Activated CD8-positive, alpha-beta memory T cell treated with anti-CD3 and anti-CD28 coated beads for 36 hours (primary cell): ENCODE measurements around the gene HS6ST1. TPM values are rescaled to one million over a fixed set of nuclear protein-coding genes. Genes with fewer than 3 reads are reported as not detected.

Experiments used
- CTCF ChIA-PET: fragments of 350-600 bp; sonication (Branson Sonifier 250); formaldehyde crosslinking; loops from one replicate; lab custom pipeline; 2021; ENCODE audit warnings: antibody characterized with exemption; lab: Charles Lee
- POLR2A ChIA-PET: fragments of 350-600 bp; sonication (Branson Sonifier 250); formaldehyde crosslinking; loops from one replicate; lab custom pipeline; 2021; ENCODE audit warnings: antibody characterized with exemption; lab: Charles Lee
- total RNA-seq, 2 experiments: library from RNA; stranded (reverse); gene quantifications; one replicate each; pipeline ENCODE4 v1.2.3, GENCODE V29; 2021

The HS6ST1 gene
- total RNA-seq, 2 experiments from 2014 or later, result 16.0 to 18.1 TPM

DNA sequence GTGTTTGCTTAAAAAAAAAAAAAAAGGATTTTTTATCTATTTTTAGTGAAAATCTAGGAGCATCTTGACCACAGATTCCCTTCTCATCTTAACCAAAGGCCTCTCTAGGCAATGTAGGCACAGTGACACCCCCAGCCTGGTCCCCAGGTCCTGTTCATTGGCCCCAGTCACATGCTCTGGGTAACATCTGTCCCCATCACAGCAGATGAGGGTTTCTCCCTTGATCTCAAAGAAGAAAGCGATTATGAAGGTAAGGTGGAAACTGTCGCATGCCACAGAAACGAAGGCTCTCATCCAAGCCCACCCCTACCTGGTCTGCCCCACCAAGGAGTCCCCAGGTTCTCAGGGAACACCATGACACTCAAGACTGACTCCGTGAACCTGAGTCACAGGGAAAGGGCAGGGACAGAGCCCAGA, 4.7 kb downstream of the HS6ST1 start:
- ChIA-PET CTCF (no interaction called here), POLR2A (no interaction called here)

DNA sequence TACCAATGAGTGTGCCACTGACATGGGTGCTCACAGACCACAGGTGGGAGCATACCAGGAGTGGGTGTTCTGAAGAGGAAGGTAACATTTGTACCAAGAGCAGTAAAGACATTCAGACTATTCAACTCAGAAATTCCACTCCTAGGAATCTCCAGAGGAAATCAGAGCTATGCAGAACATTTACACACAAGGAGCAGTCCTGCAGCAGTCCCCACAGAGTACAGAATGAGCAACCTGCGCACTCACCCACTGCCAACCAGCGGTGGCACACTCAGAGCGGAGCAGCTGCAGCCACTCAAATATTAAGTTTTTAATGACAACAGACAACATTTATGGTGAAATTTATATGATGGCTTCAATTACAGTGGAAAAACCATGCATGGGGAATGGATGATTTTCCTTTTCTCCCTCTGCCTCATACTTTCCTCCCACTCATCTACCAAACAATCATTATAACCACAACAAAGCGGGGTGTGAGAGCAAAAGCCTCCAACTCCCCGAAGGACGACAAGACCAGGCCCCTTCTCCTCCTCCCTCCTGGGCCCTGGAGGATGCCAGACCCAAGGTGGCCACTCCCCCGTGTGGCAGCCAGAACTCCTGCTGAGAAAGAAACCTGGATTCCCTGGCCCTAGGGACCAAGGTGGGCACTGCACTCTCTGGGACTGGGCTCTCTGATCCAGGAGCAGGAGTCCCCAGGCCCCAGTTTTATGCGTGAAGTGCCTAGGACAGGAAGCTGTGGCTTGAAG, 5.4 kb downstream of the HS6ST1 start:
- POLR2A ChIA-PET, result interaction anchor here (0.5 kb wide), 1 partner anchor 120 kb away, joined by 5 read pairs; no protein-coding TSS in a partner anchor
- CTCF ChIA-PET, result no interaction called here

DNA sequence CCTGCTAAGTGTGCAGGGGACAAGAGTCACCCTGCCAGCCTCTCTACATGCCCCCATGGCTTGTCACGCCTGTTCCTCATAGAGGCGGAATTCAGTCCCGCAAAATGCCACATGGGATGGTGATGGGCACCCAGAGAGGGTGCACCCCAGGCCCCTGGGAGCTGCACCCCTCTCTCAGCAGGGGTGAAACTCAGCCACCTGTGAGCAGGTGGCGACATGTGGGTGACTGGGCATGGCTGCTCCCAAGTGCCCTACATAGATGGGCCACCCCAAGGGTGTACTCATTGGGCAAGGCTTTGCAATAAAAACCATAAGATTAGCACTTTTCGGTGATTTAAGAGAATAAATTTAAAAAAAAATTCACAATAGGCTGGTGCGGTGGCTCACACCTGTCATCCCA, 6.3 kb downstream of the HS6ST1 start:
- ChIA-PET POLR2A (no interaction called here), CTCF (no interaction called here)

DNA sequence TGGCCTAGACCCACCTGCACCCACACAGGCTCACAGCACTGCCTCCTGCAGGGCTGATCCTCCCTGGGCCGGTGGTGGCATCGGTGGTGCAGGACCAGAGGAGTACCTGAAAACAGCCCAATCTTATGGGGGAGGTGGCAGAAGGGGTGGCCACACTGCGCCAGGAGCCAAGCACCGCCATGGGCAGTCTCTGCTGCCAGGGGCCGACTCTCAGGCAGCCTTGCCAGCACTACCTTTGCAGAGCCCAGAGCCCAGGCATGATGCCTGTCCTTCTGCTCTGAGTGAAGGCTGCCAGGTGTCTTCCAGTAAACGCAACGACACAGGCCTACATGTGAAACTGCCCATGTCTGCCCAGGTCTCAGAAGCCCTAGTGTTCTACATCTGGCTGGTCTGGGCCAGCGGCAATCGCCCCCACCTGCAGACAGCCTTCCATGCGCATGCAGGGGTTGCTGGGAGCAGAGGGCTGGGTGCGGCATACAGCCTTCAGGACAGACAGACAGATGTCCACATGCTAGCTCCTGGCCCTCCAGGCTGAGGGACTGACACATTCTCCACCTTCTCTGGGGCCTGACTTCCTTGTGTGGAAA, 6.8 kb downstream of the HS6ST1 start:
- ChIA-PET CTCF (no interaction called here), POLR2A (no interaction called here)

DNA sequence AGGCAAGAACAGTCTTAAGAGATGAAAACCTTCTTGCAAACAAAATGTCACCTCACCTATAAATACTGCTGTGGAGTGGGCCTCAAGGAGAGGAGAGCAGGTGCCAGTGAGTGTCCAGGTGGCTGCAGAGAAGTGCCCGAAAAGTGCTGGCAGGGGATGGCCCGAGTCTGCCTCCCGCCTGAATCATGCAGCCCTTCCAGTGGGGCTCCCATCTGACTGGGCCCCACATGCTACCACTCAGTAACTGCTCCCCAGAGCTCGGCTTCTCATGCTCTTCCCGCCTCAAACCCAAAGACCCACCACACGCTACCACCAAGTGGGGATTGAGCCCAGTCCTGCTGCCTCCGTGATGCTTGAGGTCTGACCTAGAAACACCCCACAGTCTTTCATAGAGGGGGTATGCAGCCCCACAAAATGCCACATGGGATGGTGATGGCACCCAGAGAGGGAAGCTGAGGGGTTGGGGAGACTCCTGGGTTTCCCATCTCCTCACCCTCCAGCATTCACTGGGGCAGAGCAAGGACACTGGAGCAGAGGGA, 7.4 kb downstream of the HS6ST1 start:
- ChIA-PET POLR2A (no interaction called here), CTCF (no interaction called here)

DNA sequence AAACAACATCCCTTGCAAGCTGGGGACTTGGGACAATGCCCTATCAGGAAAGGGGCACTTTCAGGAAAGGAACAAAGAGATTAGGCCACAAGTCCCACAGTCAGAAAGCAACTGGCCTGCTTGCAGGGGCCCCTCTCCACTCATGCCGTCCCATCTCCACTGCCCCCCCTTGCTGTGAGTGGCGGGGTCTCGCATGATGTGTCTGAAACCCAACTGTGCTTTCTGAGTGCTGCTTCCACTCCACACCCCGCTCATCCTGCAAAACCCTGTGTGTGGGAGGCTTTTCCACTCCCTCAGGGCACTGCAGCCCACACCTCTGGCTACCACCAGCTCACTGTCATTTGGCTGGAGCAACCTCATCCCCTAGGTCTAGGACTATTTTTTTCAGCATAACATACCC, 7.9 kb downstream of the HS6ST1 start:
- CTCF ChIA-PET, result no interaction called here
- POLR2A ChIA-PET, result no interaction called here

DNA sequence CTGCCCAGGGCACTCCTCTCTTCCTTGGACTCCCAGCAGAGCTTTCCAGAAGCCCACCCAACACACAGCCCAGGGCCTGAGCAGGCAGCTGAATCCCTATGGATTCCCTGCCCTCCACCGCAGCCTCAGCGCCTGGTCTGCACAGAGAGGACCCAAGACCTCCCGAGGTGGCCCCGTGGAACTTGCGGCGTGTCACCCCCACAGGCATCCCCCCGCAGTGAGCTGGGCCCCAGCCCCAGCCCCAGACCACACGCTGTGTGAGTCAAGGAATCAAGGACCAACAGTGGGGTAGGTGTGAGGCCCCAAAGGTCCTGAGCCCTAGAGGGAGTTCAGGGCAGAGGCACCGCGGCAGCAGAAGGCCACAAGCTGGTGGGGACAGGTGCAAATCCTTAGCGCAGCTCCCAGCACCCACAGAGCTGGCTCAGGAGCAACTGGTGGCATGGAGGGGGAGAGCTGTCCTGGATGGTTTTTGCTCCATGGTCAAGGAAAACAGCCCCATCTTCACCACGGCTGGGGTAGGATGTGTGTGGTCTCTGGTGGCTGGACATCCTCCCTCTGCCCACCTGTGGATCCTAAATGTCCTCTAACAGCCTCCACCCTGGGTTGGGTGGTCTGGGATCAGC, 8.5 kb downstream of the HS6ST1 start:
- ChIA-PET POLR2A (no interaction called here), CTCF (no interaction called here)

DNA sequence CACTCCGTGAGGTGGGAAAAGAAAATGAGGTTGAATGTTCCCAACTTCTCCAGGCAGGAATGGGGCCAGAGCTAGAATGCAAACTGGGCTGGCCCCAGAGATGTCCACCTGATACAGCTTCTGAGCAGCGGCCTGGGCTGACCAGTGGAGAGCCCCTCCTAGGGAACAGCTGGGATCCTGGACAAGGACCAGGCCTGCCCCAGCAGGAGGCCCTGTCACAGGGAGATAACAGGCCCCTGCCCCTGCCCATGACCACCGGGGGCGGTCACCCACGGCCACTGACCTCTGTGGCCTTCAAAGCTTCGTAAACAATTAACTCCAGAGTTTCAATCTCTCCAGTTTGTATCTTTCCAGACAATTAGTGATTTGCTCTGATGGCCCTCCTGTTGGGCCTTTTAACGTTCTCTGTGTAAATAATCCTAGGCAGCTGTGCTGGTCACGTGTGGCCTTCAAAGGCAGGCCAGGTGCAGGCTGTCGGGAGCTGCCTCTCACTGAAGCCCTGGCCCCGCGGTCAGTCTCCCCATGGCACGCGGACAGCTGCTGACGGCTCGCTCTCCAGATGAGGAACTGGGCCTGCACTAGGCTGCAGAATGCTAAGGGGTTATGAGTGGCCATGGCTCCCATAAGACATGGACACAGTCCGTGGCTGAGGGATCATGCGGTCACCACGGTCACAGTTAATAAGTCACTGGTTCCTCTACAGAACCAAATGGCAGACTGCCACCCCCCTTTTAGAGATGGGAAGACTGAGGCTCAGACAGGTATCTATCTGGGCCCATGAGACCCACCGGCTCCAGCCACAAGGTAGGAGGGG, 9.2 kb downstream of the HS6ST1 start:
- ChIA-PET CTCF (no interaction called here), POLR2A (no interaction called here)

DNA sequence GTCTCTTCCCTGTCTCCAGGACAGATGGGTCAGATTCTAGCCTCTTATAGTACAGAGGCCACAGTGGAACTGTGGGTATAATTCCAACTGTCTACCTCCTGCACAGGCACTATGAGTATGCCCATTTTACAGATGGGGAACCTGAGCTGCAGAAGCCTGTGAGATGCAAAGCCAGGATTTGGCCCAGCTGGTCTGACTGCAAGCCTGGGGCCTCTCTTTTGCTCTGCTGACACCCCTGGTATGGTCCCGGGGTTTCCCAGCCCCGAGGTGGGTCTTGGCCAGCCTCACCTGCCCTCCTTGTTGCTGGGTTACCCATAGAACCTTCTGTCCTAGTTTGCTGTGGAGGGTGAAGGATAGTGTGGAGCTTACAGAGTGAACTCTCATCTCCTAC, 9.8 kb downstream of the HS6ST1 start:
- POLR2A ChIA-PET, result no interaction called here
- CTCF ChIA-PET, result no interaction called here

DNA sequence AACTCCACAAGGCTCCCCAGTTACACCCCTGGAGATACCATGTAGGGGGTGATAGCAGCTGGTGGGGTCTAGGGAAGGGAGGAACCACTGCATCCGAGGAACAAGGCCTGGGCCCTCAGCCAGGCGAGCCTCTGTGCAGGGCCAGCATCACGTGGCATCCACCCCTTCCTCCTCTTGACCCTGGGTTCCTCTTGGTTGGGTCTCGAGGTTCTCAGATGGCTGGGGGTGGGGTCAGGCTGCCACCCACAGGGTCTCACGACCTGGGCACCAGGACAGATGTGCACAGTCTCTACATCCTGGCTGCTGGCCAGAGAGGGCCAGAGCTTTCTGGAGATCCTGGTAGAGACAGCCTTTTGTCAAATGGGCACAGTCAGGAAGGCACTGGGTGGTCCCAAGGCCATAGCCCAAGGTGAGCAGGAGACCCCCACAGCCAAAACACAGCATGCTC, 10.4 kb downstream of the HS6ST1 start:
- POLR2A ChIA-PET, result no interaction called here
- CTCF ChIA-PET, result no interaction called here

DNA sequence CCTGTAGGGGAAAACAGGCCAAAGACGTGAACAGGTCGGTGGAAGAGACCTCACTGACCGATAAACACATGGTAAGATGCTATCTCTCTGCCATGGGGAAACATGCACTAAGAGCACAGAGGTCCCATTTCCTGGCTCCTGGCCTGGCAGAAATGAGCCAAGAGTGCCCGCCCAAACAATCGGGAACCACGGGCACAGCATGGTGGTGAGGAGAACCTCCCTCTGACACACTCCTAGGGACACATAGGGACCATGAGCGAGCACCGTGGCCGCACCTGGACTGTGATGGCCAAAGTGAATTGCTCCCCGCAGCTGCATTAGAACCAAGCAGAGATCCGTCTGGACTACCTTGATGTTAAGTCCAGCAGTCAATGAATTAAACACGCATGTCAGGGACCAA, 11.1 kb downstream of the HS6ST1 start:
- ChIA-PET POLR2A (no interaction called here), CTCF (no interaction called here)

DNA sequence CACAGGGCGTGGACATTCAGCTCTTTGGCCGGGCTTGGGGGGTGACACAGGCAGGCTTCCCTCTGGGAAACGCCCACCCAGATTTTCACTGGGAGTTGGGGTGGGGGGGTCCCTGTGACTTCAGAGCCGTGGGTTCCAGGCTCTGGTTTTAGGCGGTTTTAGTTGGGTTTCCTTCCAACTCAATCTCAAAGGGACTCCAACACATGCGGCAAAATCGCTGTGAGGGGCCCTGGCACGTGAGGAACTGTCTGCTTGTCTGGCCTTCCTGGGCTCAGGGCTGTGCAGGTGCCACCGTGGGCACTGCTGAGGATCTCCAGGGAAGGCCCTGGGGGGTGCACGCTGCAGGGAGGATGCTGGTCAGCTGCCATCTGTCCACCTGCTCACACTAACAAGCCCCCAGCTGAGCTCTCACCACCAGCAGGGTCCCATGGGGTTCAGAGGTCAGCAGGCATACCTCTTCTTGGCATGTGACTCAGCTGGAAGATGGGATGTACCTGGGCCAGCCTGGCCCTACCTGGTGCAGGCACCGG, 11.7 kb downstream of the HS6ST1 start:
- CTCF ChIA-PET, result no interaction called here
- POLR2A ChIA-PET, result no interaction called here

DNA sequence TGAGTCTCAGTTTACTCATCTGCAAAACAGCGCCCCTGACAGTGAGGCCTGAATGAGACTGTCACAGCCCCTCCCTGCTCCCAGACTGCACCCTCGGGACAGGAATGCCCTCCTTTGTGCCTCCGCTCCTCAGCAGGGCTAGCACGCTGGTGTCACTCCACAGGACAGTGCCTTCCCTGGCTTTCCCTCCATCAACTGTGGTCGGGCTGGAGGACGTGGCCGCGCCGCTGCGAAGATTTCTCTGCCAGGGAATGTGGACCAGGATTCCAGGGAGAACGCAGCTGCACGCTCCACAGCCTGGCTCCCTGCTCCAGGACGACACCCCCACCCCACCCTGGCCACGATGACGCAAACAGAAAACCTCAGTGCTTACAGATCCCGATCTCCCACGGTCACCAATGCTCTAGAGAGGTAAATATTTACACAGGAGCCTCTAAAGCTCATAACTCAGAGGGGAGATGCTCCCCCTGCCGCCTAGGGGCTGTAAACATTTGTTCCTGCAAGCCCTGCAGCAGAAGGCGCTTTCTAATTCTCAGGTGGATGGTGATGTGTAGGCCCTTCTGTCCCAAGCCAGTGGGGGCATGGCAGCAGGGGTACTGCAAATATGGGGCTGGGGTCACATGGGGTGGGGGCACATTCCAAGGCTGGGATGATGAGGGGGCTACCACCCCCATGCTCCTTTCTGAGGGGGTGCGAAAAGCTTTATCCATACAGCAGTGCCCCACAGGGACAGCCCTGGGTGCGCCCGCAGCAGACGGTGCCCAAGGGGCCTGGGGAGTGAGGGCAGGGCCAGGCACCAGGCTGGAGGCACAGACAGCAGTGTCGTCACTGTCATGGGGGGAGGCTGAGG, 12.4 kb downstream of the HS6ST1 start:
- ChIA-PET POLR2A (no interaction called here), CTCF (no interaction called here)

DNA sequence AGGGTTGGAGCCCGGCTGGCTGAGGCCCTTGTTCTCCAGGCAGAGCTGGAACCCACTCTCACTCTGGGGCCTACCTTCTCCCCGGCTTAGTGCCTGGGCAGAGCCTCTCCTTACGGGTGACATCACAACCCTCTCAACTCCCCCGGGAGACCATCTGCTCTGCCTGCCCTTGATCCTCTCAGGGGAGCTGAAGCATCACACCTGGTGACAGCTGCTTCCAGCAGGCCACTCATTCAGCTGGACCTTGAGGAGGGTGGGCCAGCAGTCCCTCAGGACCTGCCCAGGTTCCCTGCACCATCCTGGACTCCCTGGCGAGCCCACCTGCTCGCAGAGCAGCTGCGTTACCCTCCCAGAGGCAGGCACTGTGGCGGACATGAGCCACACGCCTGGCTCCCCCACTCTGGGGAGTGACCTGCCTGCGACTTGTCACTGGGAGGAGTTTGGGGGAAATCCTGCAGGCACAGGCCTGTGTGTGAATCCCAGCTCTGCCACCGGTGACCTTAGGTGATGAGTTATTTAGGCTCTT, 13.1 kb downstream of the HS6ST1 start:
- CTCF ChIA-PET, result no interaction called here

DNA sequence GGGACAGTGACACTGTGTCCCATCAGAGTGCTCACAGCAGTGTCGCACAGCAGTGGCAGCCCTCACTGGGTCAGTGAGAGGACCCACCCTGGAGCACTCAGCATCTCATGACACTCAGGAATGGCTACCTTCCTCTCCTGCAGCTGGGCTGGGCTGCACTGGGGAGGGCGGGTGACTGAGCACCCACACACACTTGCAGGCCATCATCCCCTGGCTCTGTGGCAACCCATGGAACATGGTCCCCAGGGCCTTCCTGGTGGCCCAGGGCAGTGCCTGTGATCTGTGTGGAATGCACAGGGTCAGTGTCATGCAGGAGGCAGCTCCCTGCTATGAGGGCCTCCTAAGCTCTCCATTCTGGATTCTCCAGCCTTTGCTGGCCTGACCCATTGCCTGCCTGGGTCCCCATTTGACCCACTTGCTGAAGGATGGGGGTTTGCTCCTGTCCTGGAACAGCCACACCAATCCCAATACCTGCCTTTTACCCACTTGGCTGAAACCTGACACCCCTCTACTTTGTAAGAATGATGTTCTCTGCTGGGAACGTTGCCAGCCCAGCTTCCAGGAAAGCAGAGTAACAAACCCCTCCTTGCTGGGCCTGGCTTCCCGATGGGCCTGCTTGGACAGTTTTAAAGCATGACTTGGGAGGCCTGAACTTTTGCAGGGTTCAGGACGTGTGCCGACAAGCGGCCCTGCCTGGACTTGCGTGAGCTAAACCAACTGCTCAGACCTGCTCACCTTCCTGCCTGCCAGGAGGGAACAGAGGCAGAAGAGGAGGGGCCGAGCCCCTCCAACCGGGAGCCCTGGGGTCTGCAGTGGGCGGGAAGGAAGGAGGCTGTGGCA, 13.7 kb downstream of the HS6ST1 start:
- ChIA-PET POLR2A (no interaction called here), CTCF (no interaction called here)

More for the DNA sequence above, 13.1 kb downstream of the HS6ST1 start:
- POLR2A ChIA-PET, result no interaction called here

DNA sequence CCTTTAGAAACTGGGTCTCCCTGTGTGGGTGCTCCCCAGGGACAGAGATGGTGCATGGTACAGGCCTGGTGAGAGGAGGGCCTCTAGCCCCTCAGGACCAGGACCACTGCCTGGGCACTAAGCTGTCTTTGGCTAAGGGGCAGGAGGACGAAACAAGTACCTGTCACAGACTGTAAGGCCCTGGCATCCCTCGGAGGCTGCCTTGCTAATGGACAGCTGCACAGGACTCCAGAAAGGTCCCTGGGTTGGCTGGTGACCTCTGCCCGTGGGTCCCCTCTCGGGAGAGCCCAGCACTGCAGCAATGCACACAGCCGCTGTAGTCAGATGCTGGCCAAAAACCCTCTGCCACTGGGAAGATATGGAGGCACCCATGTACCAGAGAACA, 14.3 kb downstream of the HS6ST1 start:
- CTCF ChIA-PET, result no interaction called here
- POLR2A ChIA-PET, result no interaction called here

DNA sequence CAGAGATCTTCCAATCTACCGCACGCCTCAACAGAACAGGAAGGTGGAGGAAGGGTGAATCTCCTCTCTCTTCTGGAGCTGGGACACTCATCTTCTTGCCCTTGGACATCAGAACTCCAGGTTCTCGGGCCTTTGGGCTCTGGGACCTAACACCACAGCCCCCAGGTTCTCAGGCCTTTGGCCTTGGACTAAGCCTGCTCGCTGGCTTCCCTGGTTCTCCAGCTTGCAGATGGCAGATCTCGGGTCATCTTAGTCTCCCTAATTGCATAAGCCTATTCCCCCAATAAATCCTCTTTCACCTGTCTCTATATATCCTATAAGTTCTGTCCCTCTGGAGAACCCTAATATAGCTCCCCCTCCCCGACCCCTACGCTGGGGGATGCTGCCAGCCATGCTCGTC, 14.8 kb downstream of the HS6ST1 start:
- POLR2A ChIA-PET, result no interaction called here
- CTCF ChIA-PET, result no interaction called here
